DMS114 treated with DMSO at 0.1 percent for 48 hours (cell line): ENCODE results near the gene HERC5.
"Not testable (repeated sequence)": the region's sequence is repeated elsewhere in the genome, so short reads cannot be mapped to it uniquely, and the experiment has no call there.

Source experiments
- DNase-seq: peaks from one replicate; lab custom pipeline; 2025; ENCODE audit not compliant: unreplicated experiment; lab: John Stamatoyannopoulos, UW

HERC5 gene

GRCh38 chr4:88447371-88448095 is 9.4 kb upstream of the HERC5 start:
- no peak for DNase-seq

GRCh38 chr4:88448211-88448765 is 8.6 kb upstream of the HERC5 start:
- not testable (repeated sequence) for DNase-seq

- no peak for DNase-seq
These were observed 8.0 kb upstream of the HERC5 start for GRCh38 chr4:88448889-88449288.

- no peak for DNase-seq
These were observed 7.6 kb upstream of the HERC5 start for GRCh38 chr4:88449290-88449689.

- DNase-seq, result no peak
These were observed 5.7 kb upstream of the HERC5 start for GRCh38 chr4:88451205-88451604.

GRCh38 chr4:88452912-88453311 is 4.0 kb upstream of the HERC5 start:
- DNase-seq, result no peak

- DNase-seq, result no peak
These were observed 586 bp downstream of the HERC5 start for GRCh38 chr4:88457307-88458103.

GRCh38 chr4:88458104-88458740 is 1.3 kb downstream of the HERC5 start:
- DNase-seq, result no peak

GRCh38 chr4:88465653-88466192 is 8.8 kb downstream of the HERC5 start:
- DNase-seq, result no peak

- DNase-seq, result no peak
These were observed 10.5 kb downstream of the HERC5 start for GRCh38 chr4:88467392-88467791.

- DNase-seq, result no peak
These were observed 20.4 kb downstream of the HERC5 start for GRCh38 chr4:88477229-88477860.

- DNase-seq, result no peak
These were observed 21.3 kb downstream of the HERC5 start for GRCh38 chr4:88478247-88478646.

GRCh38 chr4:88481537-88481936 is 24.6 kb downstream of the HERC5 start:
- no peak for DNase-seq

- no peak for DNase-seq
These were observed 32.3 kb downstream of the HERC5 start for GRCh38 chr4:88489100-88489761.

- DNase-seq, result no peak
These were observed 41.0 kb downstream of the HERC5 start for GRCh38 chr4:88497859-88498409.

- DNase-seq, result no peak
These were observed 46.4 kb downstream of the HERC5 start for GRCh38 chr4:88503344-88503743.

- DNase-seq, result no peak
These were observed 54.3 kb downstream of the HERC5 start for GRCh38 chr4:88511236-88511635.

- DNase-seq, result no peak
These were observed 57.9 kb downstream of the HERC5 start for GRCh38 chr4:88514557-88515511.

- DNase-seq, result no peak
These were observed 59.8 kb downstream of the HERC5 start for GRCh38 chr4:88516746-88517145.
